M059J (cell line): ENCODE data around the gene SSR4. TPM values are rescaled to one million over a fixed set of nuclear protein-coding genes. Genes with fewer than 3 reads are reported as not detected.
"Not testable (repeated sequence)": the region's sequence is repeated elsewhere in the genome, so short reads cannot be mapped to it uniquely, and the experiment has no call there.

ENCODE experiments used
- DNase-seq: peaks from one replicate; pipeline ENCODE4 v3.0.0-alpha.2; 2012; ENCODE audit warnings: low read depth
- total RNA-seq: library from RNA; depleted of rRNA; stranded (reverse); fragments of >200 nt; shearing (Covaris generic); gene quantifications from 2 replicates; pipeline ENCODE4 v1.2.3, GENCODE V29; 2014

Gene SSR4
- total RNA-seq, 1 experiment from 2014 or later, result 477 TPM

GRCh38 chrX:153803211-153804099 is 9.0 kb downstream of the SSR4 start:
- no peak for DNase-seq

- DNase-seq, result no peak
Observed at GRCh38 chrX:153804100-153804595, 9.7 kb downstream of the SSR4 start.

- no peak for DNase-seq
Observed at GRCh38 chrX:153804621-153805020, 10.2 kb downstream of the SSR4 start.

GRCh38 chrX:153805436-153805835 is 11.0 kb downstream of the SSR4 start:
- no peak for DNase-seq

GRCh38 chrX:153806999-153807575 is 12.6 kb downstream of the SSR4 start:
- DNase-seq, result no peak

GRCh38 chrX:153807976-153808375 is 13.5 kb downstream of the SSR4 start:
- DNase-seq, result no peak

GRCh38 chrX:153812220-153812619 is 17.8 kb downstream of the SSR4 start:
- no peak for DNase-seq

- no peak for DNase-seq
Observed at GRCh38 chrX:153813161-153813560, 18.7 kb downstream of the SSR4 start.

GRCh38 chrX:153814591-153815315 is 20.3 kb downstream of the SSR4 start:
- DNase-seq, result no peak

GRCh38 chrX:153816831-153817690 is 22.6 kb downstream of the SSR4 start:
- no peak for DNase-seq

- not testable (repeated sequence) for DNase-seq
Observed at GRCh38 chrX:153818064-153818463, 23.6 kb downstream of the SSR4 start.

- peak; percentile 49 for DNase-seq
Observed at GRCh38 chrX:153818571-153819383, 24.3 kb downstream of the SSR4 start.

GRCh38 chrX:153819384-153820040 is 25.0 kb downstream of the SSR4 start:
- DNase-seq, result peak; percentile 32

GRCh38 chrX:153820601-153821000 is 26.1 kb downstream of the SSR4 start:
- no peak for DNase-seq

- DNase-seq, result no peak
Observed at GRCh38 chrX:153821066-153821465, 26.6 kb downstream of the SSR4 start.

GRCh38 chrX:153824348-153824747 is 29.9 kb downstream of the SSR4 start:
- DNase-seq, result no peak

- DNase-seq, result no peak
Observed at GRCh38 chrX:153825042-153825441, 30.6 kb downstream of the SSR4 start.

- DNase-seq, result no peak
Observed at GRCh38 chrX:153827016-153827415, 32.5 kb downstream of the SSR4 start.

- DNase-seq, result no peak
Observed at GRCh38 chrX:153827903-153828302, 33.4 kb downstream of the SSR4 start.

GRCh38 chrX:153828308-153828707 is 33.8 kb downstream of the SSR4 start:
- DNase-seq, result no peak
